HCT116 (cell line): ENCODE measurements around the gene DCTN5. TPM values are rescaled to one million over a fixed set of nuclear protein-coding genes. Genes with fewer than 3 reads are reported as not detected.

ENCODE experiments used
- ATAC-seq: fragments of 200-7000 bp; cut with Tn5 transposase; 2 replicates; pipeline ENCODE4 v1.9.1; 2020; ENCODE audit warnings: mild to moderate bottlenecking, moderate library complexity
- BruUV-seq: library from RNA; stranded (reverse); fragments of 400-500 nt; replicated peaks from 2 replicates; lab custom pipeline; 2021; lab: Mats Ljungman, UMichigan
- CTCF ChIA-PET: fragments of 300-600 bp; sonication (Branson Sonifier 250); formaldehyde crosslinking; loops from one replicate; lab custom pipeline; 2021; ENCODE audit warnings: antibody characterized with exemption; lab: Charles Lee
- POLR2A ChIA-PET: fragments of 300-600, 350-600 bp; sonication (Branson Sonifier 250); formaldehyde crosslinking; loops from one replicate; lab custom pipeline; 2021; ENCODE audit warnings: antibody characterized with exemption; lab: Charles Lee
- RAD21 ChIA-PET, 2 experiments: fragments of 300-600 bp; sonication (Branson Sonifier 250); formaldehyde crosslinking; loops; one replicate each; lab custom pipeline; 2023; ENCODE audit warnings: low total read pairs in 2 of 2; ENCODE audit not compliant: uncharacterized antibody in 2 of 2, unreplicated experiment in 2 of 2, low non-redundant PET in 1 of 2; lab: Charles Lee
- DNase-seq: peaks from one replicate; pipeline ENCODE4 v3.0.0-alpha.2; 2010; ENCODE audit warnings: low read depth, low spot score
- H2AFZ ChIP-seq: fragments of 200-600 bp; shearing (Covaris generic), sonication (generic); 2 replicates; pipeline ENCODE4 v1.6.1; 2017; ENCODE audit warnings: low read depth, mixed run types, mixed read lengths, antibody characterized with exemption, low read length; ENCODE audit not compliant: poor library complexity, severe bottlenecking
- H3K27ac ChIP-seq: 2 replicates; pipeline ENCODE4 v1.5.1; 2012; ENCODE audit warnings: low read depth, low read length
- H3K27me3 ChIP-seq: fragments of 200-600 bp; sonication (generic); 2 replicates; pipeline ENCODE4 v1.6.1; 2016; ENCODE audit warnings: mixed run types, low read length, mixed read lengths; ENCODE audit not compliant: insufficient read depth
- H3K36me3 ChIP-seq, 2 experiments: fragments of 200-500 bp in 1 of 2; fragments of 200-600 bp in 1 of 2; sonication (Bioruptor generic) in 1 of 2; sonication (generic) in 1 of 2; 2 replicates each; pipeline versions ENCODE4 v1.5.1 to v1.6.1; 2014 to 2016; ENCODE audit warnings: low read length in 2 of 2, inconsistent platforms in 1 of 2, mixed read lengths in 1 of 2, mixed run types in 1 of 2; ENCODE audit not compliant: insufficient read depth in 2 of 2, control insufficient read depth in 1 of 2
- H3K4me1 ChIP-seq, 2 experiments: fragments of 200-600 bp in 1 of 2; sonication (generic) in 1 of 2; 2 replicates each; pipeline versions ENCODE4 v1.5.1 to v1.6.1; 2012 to 2017; ENCODE audit warnings: low read length in 2 of 2, inconsistent platforms in 1 of 2, mild to moderate bottlenecking in 1 of 2, mixed read lengths in 1 of 2, mixed run types in 1 of 2, moderate library complexity in 1 of 2; ENCODE audit not compliant: insufficient read depth in 2 of 2, control insufficient read depth in 1 of 2
- H3K4me2 ChIP-seq: fragments of 200-600 bp; sonication (generic); 2 replicates; pipeline ENCODE4 v1.6.1; 2017; ENCODE audit warnings: mixed run types, low read length, mixed read lengths
- H3K4me3 ChIP-seq, 2 experiments: fragments of 200-600 bp in 1 of 2; sonication (generic) in 1 of 2; replicated peaks in 1 of 2; 2 replicates each; pipeline ENCODE4 v1.5.1; 2011 to 2016; ENCODE audit warnings: low read length in 2 of 2, control low read depth in 1 of 2, low read depth in 1 of 2, mild to moderate bottlenecking in 1 of 2, mixed read lengths in 1 of 2, mixed run types in 1 of 2
- H3K79me2 ChIP-seq: fragments of 200-600 bp; sonication (generic); 2 replicates; pipeline ENCODE4 v1.6.1; 2017; ENCODE audit warnings: mild to moderate bottlenecking, mixed run types, low read length, moderate library complexity, mixed read lengths; ENCODE audit not compliant: insufficient read depth
- H3K9ac ChIP-seq: fragments of 200-600 bp; sonication (generic); 2 replicates; pipeline ENCODE4 v1.6.1; 2016; ENCODE audit warnings: low read length, mixed read lengths
- H3K9me2 ChIP-seq: fragments of 200-600 bp; sonication (generic), shearing (Covaris generic); 2 replicates; pipeline ENCODE4 v1.6.1; 2017; ENCODE audit warnings: mixed run types, mild to moderate bottlenecking, moderate library complexity; ENCODE audit not compliant: insufficient read depth
- H3K9me3 ChIP-seq, 2 experiments: fragments of 200-500 bp in 1 of 2; fragments of 200-600 bp in 1 of 2; sonication (Bioruptor generic) in 1 of 2; sonication (generic) in 1 of 2; 2 replicates each; pipeline ENCODE4 v1.6.1; 2014 to 2017; ENCODE audit warnings: low read length in 2 of 2, mixed read lengths in 2 of 2, inconsistent platforms in 1 of 2, low read depth in 1 of 2, mild to moderate bottlenecking in 1 of 2, mixed run types in 1 of 2, moderate library complexity in 1 of 2; ENCODE audit not compliant: control insufficient read depth in 1 of 2, insufficient read depth in 1 of 2
- H4K20me1 ChIP-seq: fragments of 200-600 bp; sonication (generic), shearing (Covaris generic); 2 replicates; pipeline ENCODE4 v1.6.1; 2017; ENCODE audit warnings: mixed run types, mild to moderate bottlenecking, moderate library complexity; ENCODE audit not compliant: insufficient read depth
- CBX3 ChIP-seq: IDR thresholded peaks from 2 replicates; pipeline ENCODE4 v1.6.1; 2012; ENCODE audit warnings: low read depth
- ELF1 ChIP-seq: IDR thresholded peaks from 2 replicates; pipeline ENCODE4 v1.6.1; 2012; ENCODE audit warnings: low read depth, borderline replicate concordance
- EZH2 ChIP-seq: fragments of 200-600 bp; sonication (generic); IDR thresholded peaks from 2 replicates; pipeline ENCODE4 v1.6.1; 2017; ENCODE audit warnings: antibody characterized with exemption, mixed run types
- JUND ChIP-seq: IDR thresholded peaks from 2 replicates; pipeline ENCODE4 v1.6.1; 2012
- POLR2AphosphoS5 ChIP-seq: IDR thresholded peaks from 2 replicates; pipeline ENCODE4 v1.6.1; 2011; ENCODE audit warnings: mild to moderate bottlenecking, low read depth, low read length, moderate library complexity
- RAD21 ChIP-seq: IDR thresholded peaks from 2 replicates; pipeline ENCODE4 v1.6.1; 2012; ENCODE audit warnings: low read depth, mild to moderate bottlenecking
- SP1 ChIP-seq: IDR thresholded peaks from 2 replicates; pipeline ENCODE4 v1.6.1; 2012; ENCODE audit warnings: low read depth
- SRF ChIP-seq: IDR thresholded peaks from 2 replicates; pipeline ENCODE4 v1.6.1; 2012; ENCODE audit warnings: low read depth
- intact Hi-C: fragments of 100-400 bp; cut with micrococcal nuclease; formaldehyde crosslinking; loops from 2 replicates; pipeline ENCODE4 v1.10.0; 2022
- total RNA-seq: library from RNA; stranded (reverse); gene quantifications from one replicate; pipeline ENCODE4 v1.2.1, GENCODE V29; 2021; ENCODE audit not compliant: unreplicated experiment
- TF ChIP-seq, protein P1 (sequence below): IDR thresholded peaks from 2 replicates; pipeline ENCODE4 v1.6.1; 2012; ENCODE audit warnings: low read depth
- TF ChIP-seq, protein P2 (sequence below): IDR thresholded peaks from 2 replicates; pipeline ENCODE4 v1.6.1; 2011; ENCODE audit warnings: mild to moderate bottlenecking, low read length, moderate library complexity; ENCODE audit not compliant: insufficient replicate concordance; ENCODE audit errors: extremely low read depth
- TF ChIP-seq, protein P3 (sequence below), 3 experiments: fragments of 200-600 bp in 1 of 3; sonication (generic) in 1 of 3; IDR thresholded peaks in 2 of 3; conservative IDR thresholded peaks in 1 of 3; 2 replicates each; pipeline ENCODE4 v1.5.1; 2012 to 2017; ENCODE audit warnings: low read depth in 2 of 3, low read length in 2 of 3, antibody characterized with exemption in 1 of 3, borderline replicate concordance in 1 of 3, control low read depth in 1 of 3, mild to moderate bottlenecking in 1 of 3, mixed read lengths in 1 of 3, mixed run types in 1 of 3, moderate library complexity in 1 of 3; ENCODE audit not compliant: insufficient read depth in 1 of 3

DCTN5 gene
- total RNA-seq, 1 experiment from 2014 or later, result 42.9 TPM

DNA sequence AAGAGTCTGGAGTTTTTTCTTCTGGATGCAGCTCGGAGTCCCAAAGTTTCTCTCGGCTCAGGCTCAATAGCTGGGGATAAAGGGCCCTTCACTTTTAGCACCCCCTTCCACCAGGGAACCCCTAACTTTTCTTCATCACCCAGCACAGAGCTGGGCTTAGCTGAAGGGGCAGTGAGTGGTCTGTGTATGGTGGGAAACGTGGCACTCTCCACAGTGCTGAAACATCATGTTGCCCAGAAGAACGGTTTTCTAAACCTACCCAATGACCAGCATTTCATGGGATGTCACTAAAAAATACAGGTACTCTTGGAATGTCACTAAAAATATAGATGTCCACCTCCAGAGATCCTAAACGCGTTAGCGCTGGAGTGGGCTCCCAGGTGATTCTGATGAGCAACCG, 59.8 kb downstream of the DCTN5 start:
- no peaks in the 10 kb centered on the region for H3K9me2 ChIP-seq
- no peak overlapping the region for H3K4me3 ChIP-seq
- H3K9me3 ChIP-seq, result peaks cover 3 to 9% of the 10 kb centered on the region in 2 experiments; a peak in 2 of 4 replicates
- intact Hi-C loops, result no loop called here
- ChIA-PET POLR2A (no interaction called here), RAD21 (no interaction called here), CTCF (interaction anchor here (1.3 kb wide), 1 partner anchor 27 kb away, joined by 4 read pairs; no protein-coding TSS in a partner anchor)
- no peak overlapping the region for H3K4me2 ChIP-seq
- TF ChIP-seq POLR2AphosphoS5, result no peak
- no peak for TF ChIP-seq RAD21
- BruUV-seq, result no TSS peak
- no peak overlapping the region; the same call in 1 of the 2 replicates for H3K27ac ChIP-seq
- no peak overlapping the region for H3K9ac ChIP-seq
- no peaks in the 10 kb centered on the region for H4K20me1 ChIP-seq
- no peak overlapping the region for H2AFZ ChIP-seq
- no peaks in the 10 kb centered on the region for H3K79me2 ChIP-seq
- no peaks in the 10 kb centered on the region for H3K27me3 ChIP-seq
- H3K4me1 ChIP-seq, result peaks cover 12 to 30% of the 10 kb centered on the region in 2 experiments
- DNase-seq (no peak), ATAC-seq (no peak)
- H3K36me3 ChIP-seq, result no peaks in the 10 kb centered on the region

DNA sequence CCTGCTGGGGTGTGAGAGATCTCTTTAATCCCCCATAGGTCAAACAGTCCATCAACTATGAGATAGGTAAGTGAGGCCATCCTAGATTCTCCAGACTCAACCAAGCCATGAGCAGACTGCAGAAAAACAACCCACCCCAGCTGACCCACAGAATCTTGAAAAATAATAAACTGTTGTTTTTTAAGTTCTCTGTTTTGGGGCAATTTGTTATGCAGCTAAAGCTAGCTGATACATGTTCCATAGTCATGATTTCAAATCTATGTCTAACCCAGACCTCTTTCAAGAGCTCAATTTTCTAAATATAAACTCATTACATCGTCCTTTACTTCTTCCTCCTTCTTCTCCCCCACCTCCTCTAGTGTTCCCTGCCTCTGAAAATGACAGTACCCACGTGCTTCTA, 61.7 kb downstream of the DCTN5 start:
- Histone ChIP-seq H2AFZ (no peak overlapping the region), H3K27me3 (no peaks in the 10 kb centered on the region), H3K4me1 (peaks cover 12 to 29% of the 10 kb centered on the region in 2 experiments), H3K9me3 (peaks cover 3 to 9% of the 10 kb centered on the region in 2 experiments; a peak in 2 of 4 replicates), H3K27ac (no peak overlapping the region), H3K4me2 (no peak overlapping the region), H3K79me2 (no peaks in the 10 kb centered on the region), H3K4me3 (no peak overlapping the region), H3K36me3 (no peaks in the 10 kb centered on the region)
- ChIA-PET CTCF (no interaction called here), POLR2A (no interaction called here)
- no TSS peak for BruUV-seq
- no peak for DNase-seq
- no peak for ATAC-seq
- intact Hi-C loops, result no loop called here
- TF ChIP-seq, protein P1, sequence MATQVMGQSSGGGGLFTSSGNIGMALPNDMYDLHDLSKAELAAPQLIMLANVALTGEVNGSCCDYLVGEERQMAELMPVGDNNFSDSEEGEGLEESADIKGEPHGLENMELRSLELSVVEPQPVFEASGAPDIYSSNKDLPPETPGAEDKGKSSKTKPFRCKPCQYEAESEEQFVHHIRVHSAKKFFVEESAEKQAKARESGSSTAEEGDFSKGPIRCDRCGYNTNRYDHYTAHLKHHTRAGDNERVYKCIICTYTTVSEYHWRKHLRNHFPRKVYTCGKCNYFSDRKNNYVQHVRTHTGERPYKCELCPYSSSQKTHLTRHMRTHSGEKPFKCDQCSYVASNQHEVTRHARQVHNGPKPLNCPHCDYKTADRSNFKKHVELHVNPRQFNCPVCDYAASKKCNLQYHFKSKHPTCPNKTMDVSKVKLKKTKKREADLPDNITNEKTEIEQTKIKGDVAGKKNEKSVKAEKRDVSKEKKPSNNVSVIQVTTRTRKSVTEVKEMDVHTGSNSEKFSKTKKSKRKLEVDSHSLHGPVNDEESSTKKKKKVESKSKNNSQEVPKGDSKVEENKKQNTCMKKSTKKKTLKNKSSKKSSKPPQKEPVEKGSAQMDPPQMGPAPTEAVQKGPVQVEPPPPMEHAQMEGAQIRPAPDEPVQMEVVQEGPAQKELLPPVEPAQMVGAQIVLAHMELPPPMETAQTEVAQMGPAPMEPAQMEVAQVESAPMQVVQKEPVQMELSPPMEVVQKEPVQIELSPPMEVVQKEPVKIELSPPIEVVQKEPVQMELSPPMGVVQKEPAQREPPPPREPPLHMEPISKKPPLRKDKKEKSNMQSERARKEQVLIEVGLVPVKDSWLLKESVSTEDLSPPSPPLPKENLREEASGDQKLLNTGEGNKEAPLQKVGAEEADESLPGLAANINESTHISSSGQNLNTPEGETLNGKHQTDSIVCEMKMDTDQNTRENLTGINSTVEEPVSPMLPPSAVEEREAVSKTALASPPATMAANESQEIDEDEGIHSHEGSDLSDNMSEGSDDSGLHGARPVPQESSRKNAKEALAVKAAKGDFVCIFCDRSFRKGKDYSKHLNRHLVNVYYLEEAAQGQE, result no peak
- TF ChIP-seq, protein P2, sequence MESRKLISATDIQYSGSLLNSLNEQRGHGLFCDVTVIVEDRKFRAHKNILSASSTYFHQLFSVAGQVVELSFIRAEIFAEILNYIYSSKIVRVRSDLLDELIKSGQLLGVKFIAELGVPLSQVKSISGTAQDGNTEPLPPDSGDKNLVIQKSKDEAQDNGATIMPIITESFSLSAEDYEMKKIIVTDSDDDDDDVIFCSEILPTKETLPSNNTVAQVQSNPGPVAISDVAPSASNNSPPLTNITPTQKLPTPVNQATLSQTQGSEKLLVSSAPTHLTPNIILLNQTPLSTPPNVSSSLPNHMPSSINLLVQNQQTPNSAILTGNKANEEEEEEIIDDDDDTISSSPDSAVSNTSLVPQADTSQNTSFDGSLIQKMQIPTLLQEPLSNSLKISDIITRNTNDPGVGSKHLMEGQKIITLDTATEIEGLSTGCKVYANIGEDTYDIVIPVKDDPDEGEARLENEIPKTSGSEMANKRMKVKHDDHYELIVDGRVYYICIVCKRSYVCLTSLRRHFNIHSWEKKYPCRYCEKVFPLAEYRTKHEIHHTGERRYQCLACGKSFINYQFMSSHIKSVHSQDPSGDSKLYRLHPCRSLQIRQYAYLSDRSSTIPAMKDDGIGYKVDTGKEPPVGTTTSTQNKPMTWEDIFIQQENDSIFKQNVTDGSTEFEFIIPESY, result no peak
- no peak for TF ChIP-seq JUND
- TF ChIP-seq RAD21, result no peak
- no peak for TF ChIP-seq ELF1
- TF ChIP-seq SP1, result no peak
- TF ChIP-seq, protein P3, sequence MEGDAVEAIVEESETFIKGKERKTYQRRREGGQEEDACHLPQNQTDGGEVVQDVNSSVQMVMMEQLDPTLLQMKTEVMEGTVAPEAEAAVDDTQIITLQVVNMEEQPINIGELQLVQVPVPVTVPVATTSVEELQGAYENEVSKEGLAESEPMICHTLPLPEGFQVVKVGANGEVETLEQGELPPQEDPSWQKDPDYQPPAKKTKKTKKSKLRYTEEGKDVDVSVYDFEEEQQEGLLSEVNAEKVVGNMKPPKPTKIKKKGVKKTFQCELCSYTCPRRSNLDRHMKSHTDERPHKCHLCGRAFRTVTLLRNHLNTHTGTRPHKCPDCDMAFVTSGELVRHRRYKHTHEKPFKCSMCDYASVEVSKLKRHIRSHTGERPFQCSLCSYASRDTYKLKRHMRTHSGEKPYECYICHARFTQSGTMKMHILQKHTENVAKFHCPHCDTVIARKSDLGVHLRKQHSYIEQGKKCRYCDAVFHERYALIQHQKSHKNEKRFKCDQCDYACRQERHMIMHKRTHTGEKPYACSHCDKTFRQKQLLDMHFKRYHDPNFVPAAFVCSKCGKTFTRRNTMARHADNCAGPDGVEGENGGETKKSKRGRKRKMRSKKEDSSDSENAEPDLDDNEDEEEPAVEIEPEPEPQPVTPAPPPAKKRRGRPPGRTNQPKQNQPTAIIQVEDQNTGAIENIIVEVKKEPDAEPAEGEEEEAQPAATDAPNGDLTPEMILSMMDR (IDR thresholded peaks at IDR 0.05 in 2 of 3, conservative IDR thresholded peaks at IDR 0.05 in 1 of 3; ENCODE audit: borderline replicate concordance in 1 of 3, insufficient read depth in 1 of 3, low read depth in 2 of 3, low read length in 2 of 3), result no peak
- TF ChIP-seq SRF, result no peak
- TF ChIP-seq EZH2, result no peak
- TF ChIP-seq CBX3, result no peak
- TF ChIP-seq, all 23 proteins: peak for 0
- Histone ChIP-seq H3K9me2 (no peaks in the 10 kb centered on the region), H3K9ac (no peak overlapping the region), H4K20me1 (no peaks in the 10 kb centered on the region)
- RAD21 ChIA-PET, result no interaction called here
